GM10248 (cell line): ENCODE data around the gene ANP32A.

ENCODE experiments used
- CTCF ChIA-PET: fragments of 300-600 bp; sonication (Branson Sonifier 250); formaldehyde crosslinking; extraction: SDS; loops from one replicate; lab custom pipeline; 2021; ENCODE audit warnings: antibody characterized with exemption; lab: Yijun Ruan, JAX
- POLR2A ChIA-PET: fragments of 350-650 bp; sonication (Branson Sonifier 250); formaldehyde crosslinking; extraction: SDS; loops from one replicate; lab custom pipeline; 2020; ENCODE audit warnings: antibody characterized with exemption; lab: Yijun Ruan, JAX
- DNase-seq: peaks from one replicate; pipeline ENCODE4 v3.0.0; 2012; ENCODE audit errors: extremely low spot score
- CTCF ChIP-seq: IDR thresholded peaks from 2 replicates; pipeline ENCODE4 v1.5.1; 2012; ENCODE audit warnings: mild to moderate bottlenecking, low read depth; ENCODE audit errors: extremely low read depth, missing control alignments, control extremely low read depth

ANP32A gene

GRCh38 chr15:68802373-68802772, 18.3 kb downstream of the ANP32A start:
- ChIA-PET CTCF (interaction anchor here (2.1 kb wide), 1 partner anchor 11 kb away, joined by 5 read pairs; no protein-coding TSS in a partner anchor), POLR2A (no interaction called here)
- DNase-seq, result no peak
- TF ChIP-seq CTCF, result no peak

GRCh38 chr15:68801572-68802148, 19.0 kb downstream of the ANP32A start:
- TF ChIP-seq CTCF, result no peak
- ChIA-PET CTCF (interaction anchor here (2.1 kb wide), 1 partner anchor 11 kb away, joined by 5 read pairs; no protein-coding TSS in a partner anchor), POLR2A (no interaction called here)
- DNase-seq, result no peak

GRCh38 chr15:68800875-68801274, 19.8 kb downstream of the ANP32A start:
- ChIA-PET CTCF (interaction anchor here (1.1 to 2.1 kb wide), 3 partner anchors 12 to 247 kb away, joined by 3 to 5 read pairs (median 3); no protein-coding TSS in a partner anchor), POLR2A (no interaction called here)
- TF ChIP-seq CTCF, result no peak
- DNase-seq, result no peak

- ChIA-PET CTCF (interaction anchor here (0.8 to 2.3 kb wide), 10 partner anchors 9 to 249 kb away, joined by 3 to 15 read pairs (median 4); no protein-coding TSS in a partner anchor), POLR2A (no interaction called here)
- DNase-seq, result no peak
- no peak for TF ChIP-seq CTCF
Measured at GRCh38 chr15:68798346-68799094, 22.2 kb downstream of the ANP32A start.

- no peak for DNase-seq
- POLR2A ChIA-PET, result interaction anchor here (1.0 kb wide), 1 partner anchor 18 kb away, joined by 3 read pairs; no protein-coding TSS in a partner anchor
- CTCF ChIA-PET, result interaction anchor here (0.8 to 2.3 kb wide), 10 partner anchors 8 to 248 kb away, joined by 3 to 15 read pairs (median 4); no protein-coding TSS in a partner anchor
- TF ChIP-seq CTCF, result no peak
Measured at GRCh38 chr15:68797599-68798345, 22.9 kb downstream of the ANP32A start.

GRCh38 chr15:68797191-68797590, 23.5 kb downstream of the ANP32A start:
- ChIA-PET CTCF (interaction anchor here (1.1 to 2.3 kb wide), 4 partner anchors 10 to 32 kb away, joined by 3 to 15 read pairs (median 6); no protein-coding TSS in a partner anchor), POLR2A (interaction anchor here (1.0 kb wide), 1 partner anchor 19 kb away, joined by 3 read pairs; no protein-coding TSS in a partner anchor)
- no peak for DNase-seq
- no peak for TF ChIP-seq CTCF
